K562 (cell line): Measurements from ENCODE around the gene SYNCRIP. TPM values are rescaled to one million over a fixed set of nuclear protein-coding genes. Genes with fewer than 3 reads are reported as not detected.
A peak's percentile ranks its signal among the peaks of the same experiment; 100 is the strongest.

ENCODE experiments used
- ATAC-seq: fragments of 200-7000 bp; cut with Tn5 transposase; 3 replicates; pipeline ENCODE4 v1.9.1; 2020; ENCODE audit warnings: moderate library complexity
- BruUV-seq: library from RNA; stranded (reverse); fragments of 400-500 nt; replicated peaks from 2 replicates; lab custom pipeline; 2021; lab: Mats Ljungman, UMichigan
- CTCF ChIA-PET: fragments of 300-600 bp; formaldehyde crosslinking; extraction: SDS; loops from one replicate; lab custom pipeline; 2021; ENCODE audit warnings: low intra/inter-chr PET ratio; lab: Yijun Ruan, JAX
- POLR2A ChIA-PET: fragments of 300-600, 350-650 bp; sonication (Branson Sonifier 250); formaldehyde crosslinking; extraction: SDS; loops from one replicate; lab custom pipeline; 2021; ENCODE audit warnings: antibody characterized with exemption, inconsistent platforms; lab: Yijun Ruan, JAX
- DNase-seq, 4 experiments: peaks; one replicate each; pipeline versions ENCODE4 v3.0.0 to v3.0.0-alpha.2; 2011 to 2018; ENCODE audit warnings: low spot score in 3 of 4, mixed read lengths in 3 of 4; ENCODE audit errors: extremely low read depth in 1 of 4
- FAIRE-seq: peaks from 2 replicates; lab custom pipeline; 2011; peaks lifted over from hg19 to GRCh38; lab: Jason Lieb, UNC
- H2AFZ ChIP-seq: 2 replicates; pipeline ENCODE4 v1.6.0; 2011; ENCODE audit warnings: low read depth, low read length, control low read depth, inconsistent platforms
- H3K27ac ChIP-seq: fragments of 200-600 bp; 3 replicates; pipeline ENCODE4 v1.8.0; 2011; ENCODE audit warnings: low read depth, mild to moderate bottlenecking, control low read depth, inconsistent platforms, low read length, moderate library complexity, mixed read lengths; ENCODE audit errors: extremely low read depth
- H3K27me3 ChIP-seq, 2 experiments: fragments of 300-600 bp in 1 of 2; 2 replicates in 1 of 2; 3 replicates in 1 of 2; pipeline versions ENCODE4 v1.6.0 to v1.8.0; 2011; ENCODE audit warnings: inconsistent platforms in 2 of 2, low read length in 2 of 2, mild to moderate bottlenecking in 1 of 2, mixed read lengths in 1 of 2, moderate library complexity in 1 of 2; ENCODE audit not compliant: control insufficient read depth in 2 of 2, insufficient read depth in 2 of 2
- H3K36me3 ChIP-seq: fragments of 300-600 bp; 3 replicates; pipeline ENCODE4 v1.8.0; 2011; ENCODE audit warnings: mild to moderate bottlenecking, low read length, inconsistent platforms; ENCODE audit not compliant: control insufficient read depth, insufficient read depth
- H3K4me1 ChIP-seq, 2 experiments: fragments of 200-600 bp in 1 of 2; replicated peaks in 1 of 2; 2 replicates in 1 of 2; 3 replicates in 1 of 2; pipeline versions ENCODE4 v1.5.1 to v1.8.0; 2011; ENCODE audit warnings: inconsistent platforms in 2 of 2, low read length in 2 of 2, mild to moderate bottlenecking in 1 of 2, mixed read lengths in 1 of 2, moderate library complexity in 1 of 2; ENCODE audit not compliant: control insufficient read depth in 2 of 2, insufficient read depth in 2 of 2
- H3K4me2 ChIP-seq: 2 replicates; pipeline ENCODE4 v1.6.1; 2011; ENCODE audit warnings: low read length, control low read depth, inconsistent platforms, mixed read lengths; ENCODE audit not compliant: insufficient read depth
- H3K4me3 ChIP-seq: fragments of 200-600 bp; sonication (generic), shearing (Covaris generic); 2 replicates; pipeline ENCODE4 v1.5.1; 2016; ENCODE audit warnings: control low read depth, inconsistent platforms
- H3K79me2 ChIP-seq: fragments of 200-600 bp; 3 replicates; pipeline ENCODE4 v1.8.0; 2011; ENCODE audit warnings: low read length, inconsistent platforms; ENCODE audit not compliant: control insufficient read depth, insufficient read depth
- H3K9ac ChIP-seq, 2 experiments: 2 replicates each; pipeline versions ENCODE4 v1.6.0 to v1.6.1; 2011; ENCODE audit warnings: low read depth in 2 of 2, low read length in 2 of 2, control low read depth in 1 of 2, inconsistent platforms in 1 of 2, mild to moderate bottlenecking in 1 of 2, mixed read lengths in 1 of 2; ENCODE audit not compliant: insufficient read depth in 1 of 2
- H3K9me1 ChIP-seq: one replicate; pipeline ENCODE4 v1.6.0; 2011; ENCODE audit warnings: inconsistent platforms, mild to moderate bottlenecking, low read length, moderate library complexity; ENCODE audit not compliant: control insufficient read depth, insufficient read depth
- H3K9me3 ChIP-seq: replicated peaks from 2 replicates; pipeline ENCODE4 v1.5.1; 2011; ENCODE audit warnings: low read depth, low read length, inconsistent platforms; ENCODE audit not compliant: control insufficient read depth, insufficient read depth
- H4K20me1 ChIP-seq: replicated peaks from 2 replicates; pipeline ENCODE4 v1.6.1; 2011; ENCODE audit warnings: low read length, inconsistent platforms, mixed read lengths; ENCODE audit not compliant: control insufficient read depth, insufficient read depth
- ARNT ChIP-seq, 2 experiments: fragments of 450-650 bp; IDR thresholded peaks; 2 replicates each; pipeline ENCODE4 v1.6.1; 2016; ENCODE audit warnings: mild to moderate bottlenecking in 1 of 2
- CBFA2T3 ChIP-seq: fragments of 450-650 bp; IDR thresholded peaks from 2 replicates; pipeline ENCODE4 v1.6.1; 2017
- CREB5 ChIP-seq: fragments of 250-450 bp; sonication (Bioruptor Pico); IDR thresholded peaks from 2 replicates; pipeline ENCODE4 v1.5.0; 2020; ENCODE audit warnings: mild to moderate bottlenecking
- DMBX1 ChIP-seq: fragments of 250-450 bp; sonication (Bioruptor Pico); IDR thresholded peaks from 2 replicates; pipeline ENCODE4 v1.8.0; 2022; ENCODE audit warnings: inconsistent platforms, mild to moderate bottlenecking, moderate library complexity, borderline replicate concordance
- MECOM ChIP-seq: fragments of 250-450 bp; sonication (Bioruptor Pico); IDR thresholded peaks from 2 replicates; pipeline ENCODE4 v1.8.0; 2022; ENCODE audit warnings: inconsistent platforms
- MLLT1 ChIP-seq, 2 experiments: fragments of 450-650 bp; IDR thresholded peaks; 2 replicates each; pipeline ENCODE4 v1.6.1; 2016
- NR2C1 ChIP-seq, 2 experiments: fragments of 450-650 bp; IDR thresholded peaks; 2 replicates each; pipeline ENCODE4 v1.6.1; 2017; ENCODE audit warnings: mild to moderate bottlenecking in 2 of 2, antibody characterized with exemption in 1 of 2, inconsistent platforms in 1 of 2, missing compliant biosample characterization in 1 of 2, missing genetic modification characterization in 1 of 2
- POLR2AphosphoS5 ChIP-seq: IDR thresholded peaks from 2 replicates; pipeline ENCODE4 v1.6.1; 2011; ENCODE audit warnings: mild to moderate bottlenecking, low read depth, low read length, moderate library complexity; ENCODE audit not compliant: control insufficient read depth, insufficient read depth
- RBBP5 ChIP-seq: fragments of 200-600 bp; sonication (generic); IDR thresholded peaks from 2 replicates; pipeline ENCODE4 v1.6.1; 2012; ENCODE audit warnings: borderline replicate concordance, mild to moderate bottlenecking, low read length, control low read depth, inconsistent platforms; ENCODE audit not compliant: insufficient read depth, poor library complexity, severe bottlenecking
- WGBS: fragments of 100-300 bp; shearing (Covaris generic); methylation state at CpG from one replicate; pipeline ENCODE4 v1.1.6; 2016; ENCODE audit warnings: low coverage, mixed read lengths; ENCODE audit not compliant: insufficient coverage; ENCODE audit errors: missing lambda C conversion rate; 5-methylcytosine and 5-hydroxymethylcytosine counted together
- in situ Hi-C: fragments of 300-500 bp; cut with MboI; formaldehyde crosslinking; loops from 4 replicates; pipeline ENCODE4 v1.15.0; 2018; ENCODE audit warnings: inconsistent platforms, mixed read lengths
- intact Hi-C: fragments of 100-400 bp; cut with micrococcal nuclease; formaldehyde crosslinking; loops from 2 replicates; pipeline ENCODE4 v1.14.2; 2022
- polyA plus RNA-seq, 8 experiments: library from polyadenylated mRNA; depleted of rRNA in 4 of 8; stranded (reverse) in 5 of 8; unstranded in 3 of 8; fragments of >200 nt; fragmentation: Nextera tagmentation in 2 of 8; fragmentation: Illumina TruSeq in 1 of 8; extraction: Ambion mirVana in 2 of 8; extraction: Trizol in 1 of 8; gene quantifications; 2 replicates each; pipeline versions ENCODE4 v1.2.1 to v1.2.3, GENCODE V29; 2011 to 2014; ENCODE audit warnings: inconsistent platforms in 1 of 8, missing spikeins in 1 of 8
- total RNA-seq, 7 experiments: library from RNA; depleted of rRNA in 6 of 7; stranded (reverse); fragments of >200 nt in 6 of 7; fragmentation: Illumina TruSeq in 2 of 7; extraction: Trizol in 2 of 7; gene quantifications; 2 replicates each; pipeline versions ENCODE4 v1.2.1 to v1.2.3, GENCODE V29; 2011 to 2021; ENCODE audit warnings: low replicate concordance in 1 of 7
- TF ChIP-seq, protein P1 (sequence below): fragments of 450-650 bp; IDR thresholded peaks from 2 replicates; pipeline ENCODE4 v1.6.1; 2016; ENCODE audit warnings: low read depth

Gene SYNCRIP
- total and polyA plus RNA-seq, 9 of the 15 experiments (the other 6 are each of a cell fraction or from before 2014, with no cell fraction given) = 46.5 to 295 (median 140) TPM

GRCh38 chr6:85612690-85613474 is 29.8 kb downstream of the SYNCRIP start:
- H3K4me2 ChIP-seq = no peak overlapping the region
- no peaks in the 10 kb centered on the region for H3K9me3 ChIP-seq
- no peaks in the 10 kb centered on the region for H3K4me1 ChIP-seq
- ATAC-seq (no peak), DNase-seq (no peak), FAIRE-seq (no peak)
- H3K79me2 ChIP-seq = peaks cover 47% of the 10 kb centered on the region
- peaks cover 99% of the 10 kb centered on the region for H3K36me3 ChIP-seq
- no peak overlapping the region for H3K4me3 ChIP-seq
- no peak overlapping the region for H3K9ac ChIP-seq
- no peaks in the 10 kb centered on the region for H3K9me1 ChIP-seq
- ChIA-PET CTCF (no interaction called here), POLR2A (interaction anchor here (1.9 kb wide), 1 partner anchor 12 kb away, joined by 7 read pairs; no protein-coding TSS in a partner anchor)
- intact Hi-C loops (no loop called here), in situ Hi-C loops (no loop called here)
- H3K27me3 ChIP-seq = no peaks in the 10 kb centered on the region
- no peaks in the 10 kb centered on the region for H4K20me1 ChIP-seq
- H3K27ac ChIP-seq = no peak overlapping the region
- 97% methylated on average over 4 of the region's 4 CpGs for WGBS
- no peak overlapping the region for H2AFZ ChIP-seq
- BruUV-seq = no TSS peak
- TF ChIP-seq NR2C1 (IDR thresholded peaks at IDR 0.05) = no peak
- no peak for TF ChIP-seq NR2C1 (tag; IDR thresholded peaks at IDR 0.05)
- TF ChIP-seq RBBP5 = no peak
- peak; percentile 34; the same call in 1 of the 2 replicates for TF ChIP-seq POLR2AphosphoS5
- no peak for TF ChIP-seq ARNT (IDR thresholded peaks at IDR 0.05)
- TF ChIP-seq DMBX1 (CRISPR knock-in tag) = no peak
- no peak for TF ChIP-seq CBFA2T3
- TF ChIP-seq, protein P1, sequence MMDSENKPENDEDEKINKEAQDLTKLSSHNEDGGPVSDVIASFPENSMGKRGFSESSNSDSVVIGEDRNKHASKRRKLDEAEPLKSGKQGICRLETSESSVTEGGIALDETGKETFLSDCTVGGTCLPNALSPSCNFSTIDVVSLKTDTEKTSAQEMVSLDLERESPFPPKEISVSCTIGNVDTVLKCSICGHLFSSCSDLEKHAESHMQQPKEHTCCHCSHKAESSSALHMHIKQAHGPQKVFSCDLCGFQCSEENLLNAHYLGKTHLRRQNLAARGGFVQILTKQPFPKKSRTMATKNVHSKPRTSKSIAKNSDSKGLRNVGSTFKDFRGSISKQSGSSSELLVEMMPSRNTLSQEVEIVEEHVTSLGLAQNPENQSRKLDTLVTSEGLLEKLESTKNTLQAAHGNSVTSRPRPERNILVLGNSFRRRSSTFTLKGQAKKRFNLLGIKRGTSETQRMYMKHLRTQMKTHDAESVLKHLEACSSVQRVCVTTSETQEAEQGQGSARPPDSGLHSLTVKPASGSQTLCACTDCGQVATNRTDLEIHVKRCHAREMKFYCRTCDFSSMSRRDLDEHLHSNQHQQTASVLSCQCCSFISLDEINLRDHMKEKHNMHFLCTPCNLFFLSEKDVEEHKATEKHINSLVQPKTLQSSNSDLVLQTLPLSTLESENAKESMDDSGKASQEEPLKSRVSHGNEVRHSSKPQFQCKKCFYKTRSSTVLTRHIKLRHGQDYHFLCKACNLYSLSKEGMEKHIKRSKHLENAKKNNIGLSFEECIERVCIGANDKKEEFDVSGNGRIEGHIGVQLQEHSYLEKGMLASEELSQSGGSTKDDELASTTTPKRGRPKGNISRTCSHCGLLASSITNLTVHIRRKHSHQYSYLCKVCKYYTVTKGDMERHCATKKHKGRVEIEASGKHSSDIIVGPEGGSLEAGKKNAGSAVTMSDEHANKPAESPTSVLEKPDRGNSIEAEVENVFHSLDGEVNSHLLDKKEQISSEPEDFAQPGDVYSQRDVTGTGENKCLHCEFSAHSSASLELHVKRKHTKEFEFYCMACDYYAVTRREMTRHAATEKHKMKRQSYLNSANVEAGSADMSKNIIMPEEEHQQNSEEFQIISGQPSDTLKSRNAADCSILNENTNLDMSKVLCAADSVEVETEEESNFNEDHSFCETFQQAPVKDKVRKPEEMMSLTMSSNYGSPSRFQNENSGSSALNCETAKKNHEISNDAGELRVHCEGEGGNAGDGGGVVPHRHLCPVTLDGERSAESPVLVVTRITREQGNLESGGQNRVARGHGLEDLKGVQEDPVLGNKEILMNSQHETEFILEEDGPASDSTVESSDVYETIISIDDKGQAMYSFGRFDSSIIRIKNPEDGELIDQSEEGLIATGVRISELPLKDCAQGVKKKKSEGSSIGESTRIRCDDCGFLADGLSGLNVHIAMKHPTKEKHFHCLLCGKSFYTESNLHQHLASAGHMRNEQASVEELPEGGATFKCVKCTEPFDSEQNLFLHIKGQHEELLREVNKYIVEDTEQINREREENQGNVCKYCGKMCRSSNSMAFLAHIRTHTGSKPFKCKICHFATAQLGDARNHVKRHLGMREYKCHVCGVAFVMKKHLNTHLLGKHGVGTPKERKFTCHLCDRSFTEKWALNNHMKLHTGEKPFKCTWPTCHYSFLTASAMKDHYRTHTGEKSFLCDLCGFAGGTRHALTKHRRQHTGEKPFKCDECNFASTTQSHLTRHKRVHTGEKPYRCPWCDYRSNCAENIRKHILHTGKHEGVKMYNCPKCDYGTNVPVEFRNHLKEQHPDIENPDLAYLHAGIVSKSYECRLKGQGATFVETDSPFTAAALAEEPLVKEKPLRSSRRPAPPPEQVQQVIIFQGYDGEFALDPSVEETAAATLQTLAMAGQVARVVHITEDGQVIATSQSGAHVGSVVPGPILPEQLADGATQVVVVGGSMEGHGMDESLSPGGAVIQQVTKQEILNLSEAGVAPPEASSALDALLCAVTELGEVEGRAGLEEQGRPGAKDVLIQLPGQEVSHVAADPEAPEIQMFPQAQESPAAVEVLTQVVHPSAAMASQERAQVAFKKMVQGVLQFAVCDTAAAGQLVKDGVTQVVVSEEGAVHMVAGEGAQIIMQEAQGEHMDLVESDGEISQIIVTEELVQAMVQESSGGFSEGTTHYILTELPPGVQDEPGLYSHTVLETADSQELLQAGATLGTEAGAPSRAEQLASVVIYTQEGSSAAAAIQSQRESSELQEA = no peak
- TF ChIP-seq MLLT1 (IDR thresholded peaks at IDR 0.05) = no peak
- no peak for TF ChIP-seq MECOM (CRISPR knock-in tag)
- TF ChIP-seq CREB5 (CRISPR knock-in tag) = no peak
